Left colon (tissue), 2 donors: ENCODE measurements around the gene ABHD16B. TPM values are rescaled to one million over a fixed set of nuclear protein-coding genes. Genes with fewer than 3 reads are reported as not detected.
"Not testable (repeated sequence)": the region's sequence is repeated elsewhere in the genome, so short reads cannot be mapped to it uniquely, and the experiment has no call there.

Source experiments
- ATAC-seq: fragments of 200-7000 bp; cut with Tn5 transposase; one replicate; pipeline ENCODE4 v1.9.1; 2020; ENCODE audit warnings: mild to moderate bottlenecking, moderate library complexity
- DNase-seq, 2 donors: peaks; one replicate each; pipeline ENCODE4 v3.0.0-alpha.2; 2020
- intact Hi-C, 2 donors: fragments of 100-400 bp; cut with DNase I in 1 of 2; cut with micrococcal nuclease in 1 of 2; formaldehyde crosslinking; loops; one replicate each; pipeline versions ENCODE4 v1.11.2 to v1.14.0; 2022; cut with DNase I, micrococcal nuclease
- total RNA-seq, 2 donors: library from RNA; stranded (reverse); fragmentation: NEBNext Ultra II Directional; extraction: Animal tissue kit (Norgen Biotek cat#: 25700); gene quantifications; one replicate each; pipeline ENCODE4 v1.2.1, GENCODE V29; 2021
- donor health status: DM: no; HTN: no; CAD: no.
- donor health status: DM: yes; HTN: yes; CAD: no.

The ABHD16B gene
- total RNA-seq, 2 donors from 2014 or later: not detected

- ATAC-seq (no peak), DNase-seq (no peak)
- intact Hi-C loops: no loop called here
These were observed 10.4 kb upstream of the ABHD16B start for GRCh38 chr20:63850689-63851547.

GRCh38 chr20:63851548-63851943, 9.8 kb upstream of the ABHD16B start:
- ATAC-seq, DNase-seq, intact Hi-C loops: not testable (repeated sequence)

- ATAC-seq, intact Hi-C loops, DNase-seq: not testable (repeated sequence)
These were observed 7.6 kb upstream of the ABHD16B start for GRCh38 chr20:63853733-63854068.

- intact Hi-C loops: no loop called here
- DNase-seq: no peak
- ATAC-seq: peak; percentile 7
These were observed 7.1 kb upstream of the ABHD16B start for GRCh38 chr20:63854069-63854765.

- ATAC-seq (no peak), DNase-seq (no peak)
- intact Hi-C loops: no loop called here
These were observed 6.4 kb upstream of the ABHD16B start for GRCh38 chr20:63854766-63855362.

GRCh38 chr20:63855363-63856097, 5.8 kb upstream of the ABHD16B start:
- intact Hi-C loops: no loop called here
- no peak for ATAC-seq
- DNase-seq: no peak

- DNase-seq (no peak), ATAC-seq (no peak)
- intact Hi-C loops: no loop called here
These were observed 5.2 kb upstream of the ABHD16B start for GRCh38 chr20:63856098-63856511.

GRCh38 chr20:63857764-63858392, 3.4 kb upstream of the ABHD16B start:
- intact Hi-C loops: no loop called here
- DNase-seq (no peak), ATAC-seq (peak; percentile 16)

GRCh38 chr20:63858393-63859165, 2.7 kb upstream of the ABHD16B start:
- intact Hi-C loops: no loop called here
- ATAC-seq (peak; percentile 4), DNase-seq (no peak)

- ATAC-seq (no peak), DNase-seq (no peak)
- intact Hi-C loops: no loop called here
These were observed 2.1 kb upstream of the ABHD16B start for GRCh38 chr20:63859166-63859699.

- DNase-seq: no peak
- intact Hi-C loops: no loop called here
- ATAC-seq: no peak
These were observed 810 bp upstream of the ABHD16B start for GRCh38 chr20:63860325-63861051.

GRCh38 chr20:63861981-63862901, 943 bp downstream of the ABHD16B start:
- no peak for ATAC-seq
- DNase-seq: no peak
- intact Hi-C loops: no loop called here

- ATAC-seq (no peak), DNase-seq (no peak)
- intact Hi-C loops: no loop called here
These were observed 1.9 kb downstream of the ABHD16B start for GRCh38 chr20:63863021-63863797.

- DNase-seq: peak; percentile 90 to 92
- peak; percentile 77 for ATAC-seq
- intact Hi-C loops: no loop called here
These were observed 2.7 kb downstream of the ABHD16B start for GRCh38 chr20:63863798-63864544.

GRCh38 chr20:63864545-63864977, 3.3 kb downstream of the ABHD16B start:
- intact Hi-C loops: no loop called here
- ATAC-seq: no peak
- no peak for DNase-seq
